ENCODE data around the gene ERGIC1. TPM values are rescaled to one million over a fixed set of nuclear protein-coding genes. Genes with fewer than 3 reads are reported as not detected.

Gene ERGIC1
- total and polyA plus RNA-seq, 2 of the 13 experiments (the other 11 are each of a cell fraction or from before 2014, with no cell fraction given) = 78.5 to 184 TPM

DNA sequence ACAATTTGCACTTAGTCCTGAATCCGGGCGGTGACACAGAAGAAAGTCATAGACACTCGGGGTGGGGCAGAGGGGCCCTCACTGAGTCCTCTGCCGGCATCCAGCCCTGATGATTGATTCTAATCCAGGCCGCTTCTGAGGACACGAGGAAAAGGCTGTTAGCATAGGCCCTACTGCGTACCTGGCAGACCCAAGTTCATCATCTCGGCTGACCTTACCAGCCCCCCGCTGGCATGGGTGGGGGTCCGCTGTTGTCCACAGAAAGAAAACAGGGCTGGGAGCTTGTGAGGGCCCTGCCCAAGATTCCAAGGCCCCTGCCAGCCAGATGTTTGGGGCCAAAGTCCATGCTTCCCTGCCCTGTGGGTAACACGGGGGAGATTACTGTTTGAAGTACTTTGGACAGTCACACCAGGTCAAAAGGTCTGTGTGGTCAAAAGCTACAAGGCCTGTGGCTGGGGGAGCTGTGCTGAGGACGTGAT, 24.5 kb downstream of the ERGIC1 start (continued):
- TF ChIP-seq, protein P1, sequence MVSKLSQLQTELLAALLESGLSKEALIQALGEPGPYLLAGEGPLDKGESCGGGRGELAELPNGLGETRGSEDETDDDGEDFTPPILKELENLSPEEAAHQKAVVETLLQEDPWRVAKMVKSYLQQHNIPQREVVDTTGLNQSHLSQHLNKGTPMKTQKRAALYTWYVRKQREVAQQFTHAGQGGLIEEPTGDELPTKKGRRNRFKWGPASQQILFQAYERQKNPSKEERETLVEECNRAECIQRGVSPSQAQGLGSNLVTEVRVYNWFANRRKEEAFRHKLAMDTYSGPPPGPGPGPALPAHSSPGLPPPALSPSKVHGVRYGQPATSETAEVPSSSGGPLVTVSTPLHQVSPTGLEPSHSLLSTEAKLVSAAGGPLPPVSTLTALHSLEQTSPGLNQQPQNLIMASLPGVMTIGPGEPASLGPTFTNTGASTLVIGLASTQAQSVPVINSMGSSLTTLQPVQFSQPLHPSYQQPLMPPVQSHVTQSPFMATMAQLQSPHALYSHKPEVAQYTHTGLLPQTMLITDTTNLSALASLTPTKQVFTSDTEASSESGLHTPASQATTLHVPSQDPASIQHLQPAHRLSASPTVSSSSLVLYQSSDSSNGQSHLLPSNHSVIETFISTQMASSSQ (IDR thresholded peaks at IDR 0.05; ENCODE audit: low read depth) = peak; percentile 47; the same call in 1 of the 2 replicates
- TF ChIP-seq, protein P1 (CRISPR knock-in tag; IDR thresholded peaks at IDR 0.05; ENCODE audit: borderline replicate concordance) = no peak
- TF ChIP-seq HNRNPH1 (optimal IDR thresholded peaks at IDR 0.05; ENCODE audit: low read depth, low read length) (no peak), MTF2 (CRISPR knock-in tag; IDR thresholded peaks at IDR 0.05; ENCODE audit: borderline replicate concordance) (no peak), FOXA1 (IDR thresholded peaks at IDR 0.05) (no peak), FOXA1 (CRISPR knock-in tag; IDR thresholded peaks at IDR 0.05) (peak; percentile 77), HMGXB3 (CRISPR knock-in tag; IDR thresholded peaks at IDR 0.05; ENCODE audit: borderline replicate concordance) (peak; percentile 68; the same call in 1 of the 2 replicates), ZNF879 (CRISPR knock-in tag; IDR thresholded peaks at IDR 0.05) (no peak), FOXK1 (CRISPR knock-in tag; IDR thresholded peaks at IDR 0.05; ENCODE audit: borderline replicate concordance, low read depth) (peak; percentile 94), FIP1L1 (IDR thresholded peaks at IDR 0.05; ENCODE audit: borderline replicate concordance, insufficient read depth, low read depth, low read length) (no peak), ZNF101 (CRISPR knock-in tag; IDR thresholded peaks at IDR 0.05; ENCODE audit: borderline replicate concordance, low read depth) (no peak), ZIK1 (CRISPR knock-in tag; IDR thresholded peaks at IDR 0.05; ENCODE audit: borderline replicate concordance, low read depth) (0 out of 2 replicates have a peak, but pooled peaks have one; percentile 18), MNT (IDR thresholded peaks at IDR 0.05) (no peak), ZNF260 (CRISPR knock-in tag; IDR thresholded peaks at IDR 0.05; ENCODE audit: borderline replicate concordance, low read depth) (no peak), ESRRA (CRISPR knock-in tag; IDR thresholded peaks at IDR 0.05; ENCODE audit: low read depth) (peak; percentile 81; the same call in 1 of the 2 replicates), ZFP36L2 (CRISPR knock-in tag; IDR thresholded peaks at IDR 0.05) (no peak; the same call in 1 of the 2 replicates), XRCC5 (optimal IDR thresholded peaks at IDR 0.05; ENCODE audit: low read length) (peak; percentile 56), SMAD9 (CRISPR knock-in tag; IDR thresholded peaks at IDR 0.05) (no peak), IRF2 (CRISPR knock-in tag; IDR thresholded peaks at IDR 0.05) (peak; percentile 94), ZBTB7B (CRISPR knock-in tag; IDR thresholded peaks at IDR 0.05) (peak; percentile 95; the same call in 1 of the 2 replicates)
